A673 (cell line): ENCODE measurements around the gene TMEM200C. TPM values are rescaled to one million over a fixed set of nuclear protein-coding genes. Genes with fewer than 3 reads are reported as not detected.

ENCODE experiments used
- BruUV-seq: library from RNA; stranded (reverse); fragments of 400-500 nt; replicated peaks from 2 replicates; lab custom pipeline; 2021; lab: Mats Ljungman, UMichigan
- CTCF ChIA-PET: fragments of 300-600 bp; sonication (Branson Sonifier 250); formaldehyde crosslinking; loops from one replicate; lab custom pipeline; 2022; ENCODE audit warnings: antibody characterized with exemption; lab: Charles Lee
- POLR2A ChIA-PET: fragments of 300-600 bp; sonication (Branson Sonifier 250); formaldehyde crosslinking; loops from one replicate; lab custom pipeline; 2022; ENCODE audit warnings: antibody characterized with exemption; ENCODE audit not compliant: low non-redundant PET; lab: Charles Lee
- DNase-seq: peaks from one replicate; pipeline ENCODE4 v3.0.0-alpha.2; 2015; ENCODE audit warnings: low spot score
- H3K27ac ChIP-seq: fragments of 200-600 bp; sonication (generic); 2 replicates; pipeline ENCODE4 v1.5.1; 2016; ENCODE audit warnings: mixed run types, low read depth, mild to moderate bottlenecking, mixed read lengths, antibody characterized with exemption, low read length; ENCODE audit not compliant: poor library complexity, severe bottlenecking
- H3K27me3 ChIP-seq: fragments of 200-600 bp; sonication (generic); replicated peaks from 2 replicates; pipeline ENCODE4 v1.6.1; 2017; ENCODE audit warnings: mixed run types, low read depth, mild to moderate bottlenecking, mixed read lengths, antibody characterized with exemption, low read length; ENCODE audit not compliant: insufficient read depth, poor library complexity
- H3K36me3 ChIP-seq: fragments of 200-600 bp; sonication (generic); 2 replicates; pipeline ENCODE4 v1.6.1; 2016; ENCODE audit warnings: mixed run types, mild to moderate bottlenecking, mixed read lengths, antibody characterized with exemption, low read length; ENCODE audit not compliant: insufficient read depth, poor library complexity, severe bottlenecking
- H3K4me1 ChIP-seq: fragments of 200-600 bp; sonication (generic); 2 replicates; pipeline ENCODE4 v1.6.1; 2017; ENCODE audit warnings: mixed run types, mild to moderate bottlenecking, mixed read lengths, antibody characterized with exemption, low read length; ENCODE audit not compliant: insufficient read depth, poor library complexity, severe bottlenecking
- H3K4me3 ChIP-seq: fragments of 200-600 bp; sonication (generic); 2 replicates; pipeline ENCODE4 v1.5.1; 2016; ENCODE audit warnings: low read depth, mixed run types, mild to moderate bottlenecking, mixed read lengths, low read length; ENCODE audit not compliant: poor library complexity, severe bottlenecking
- H3K9me3 ChIP-seq: fragments of 200-600 bp; sonication (generic); 2 replicates; pipeline ENCODE4 v1.6.1; 2016; ENCODE audit warnings: mixed run types, low read depth, mild to moderate bottlenecking, mixed read lengths, antibody characterized with exemption, low read length; ENCODE audit not compliant: poor library complexity, severe bottlenecking
- CTCF ChIP-seq: fragments of 300-800, 200-600 bp; sonication (generic); conservative IDR thresholded peaks from 2 replicates; pipeline ENCODE4 v1.5.1; 2017; ENCODE audit warnings: low read depth, mild to moderate bottlenecking, antibody characterized with exemption, low read length, moderate library complexity, mixed read lengths
- EZH2 ChIP-seq: fragments of 200-600 bp; sonication (generic); IDR thresholded peaks from 2 replicates; pipeline ENCODE4 v1.6.1; 2017; ENCODE audit warnings: borderline replicate concordance, low read depth, mild to moderate bottlenecking, mixed read lengths, antibody characterized with exemption, low read length; ENCODE audit not compliant: poor library complexity, severe bottlenecking
- intact Hi-C: fragments of 100-400 bp; cut with micrococcal nuclease; formaldehyde crosslinking; loops from one replicate; pipeline ENCODE4 v1.10.0; 2022; ENCODE audit not compliant: unreplicated experiment
- total RNA-seq: library from RNA; stranded (reverse); gene quantifications from 2 replicates; pipeline ENCODE4 v1.2.3, GENCODE V29; 2021

The TMEM200C gene
- total RNA-seq, 1 experiment from 2014 or later: not detected

- ChIA-PET POLR2A (no interaction called here), CTCF (no interaction called here)
- TF ChIP-seq EZH2: no peak
- TF ChIP-seq CTCF: no peak
- Histone ChIP-seq H3K27ac (no peak overlapping the region), H3K36me3 (no peaks in the 10 kb centered on the region), H3K4me1 (no peaks in the 10 kb centered on the region), H3K27me3 (peaks cover 58% of the 10 kb centered on the region), H3K9me3 (no peaks in the 10 kb centered on the region), H3K4me3 (no peak overlapping the region)
- no TSS peak for BruUV-seq
- intact Hi-C loops: no loop called here
- DNase-seq: no peak
Observed at GRCh38 chr18:5891854-5892215, 3.5 kb downstream of the TMEM200C start.

GRCh38 chr18:5891184-5891853 lies 4.0 kb downstream of the TMEM200C start:
- BruUV-seq: no TSS peak
- Histone ChIP-seq H3K27me3 (peaks cover 53% of the 10 kb centered on the region), H3K4me1 (no peaks in the 10 kb centered on the region), H3K27ac (no peak overlapping the region), H3K9me3 (no peaks in the 10 kb centered on the region), H3K4me3 (no peak overlapping the region), H3K36me3 (no peaks in the 10 kb centered on the region)
- intact Hi-C loops: no loop called here
- TF ChIP-seq CTCF (no peak), EZH2 (no peak)
- CTCF ChIA-PET: no interaction called here
- DNase-seq: no peak
- POLR2A ChIA-PET: no interaction called here

GRCh38 chr18:5890331-5891183 lies 4.8 kb downstream of the TMEM200C start:
- Histone ChIP-seq H3K27me3 (peaks cover 45% of the 10 kb centered on the region), H3K36me3 (no peaks in the 10 kb centered on the region), H3K9me3 (no peaks in the 10 kb centered on the region), H3K27ac (no peak overlapping the region), H3K4me1 (no peaks in the 10 kb centered on the region), H3K4me3 (no peak overlapping the region)
- ChIA-PET CTCF (no interaction called here), POLR2A (no interaction called here)
- intact Hi-C loops: no loop called here
- no TSS peak for BruUV-seq
- DNase-seq: no peak
- no peak for TF ChIP-seq CTCF
- no peak for TF ChIP-seq EZH2
